GM19438 (cell line): Measurements from ENCODE around the gene SPRR2E.
"Not testable (repeated sequence)": the region's sequence is repeated elsewhere in the genome, so short reads cannot be mapped to it uniquely, and the experiment has no call there.

Experiments
- ATAC-seq: cut with Tn5 transposase; IDR thresholded peaks from one replicate; pipeline ENCODE4 v1.9.1; 2021; ENCODE audit warnings: low read depth; ENCODE audit not compliant: unreplicated experiment

The SPRR2E gene

DNA sequence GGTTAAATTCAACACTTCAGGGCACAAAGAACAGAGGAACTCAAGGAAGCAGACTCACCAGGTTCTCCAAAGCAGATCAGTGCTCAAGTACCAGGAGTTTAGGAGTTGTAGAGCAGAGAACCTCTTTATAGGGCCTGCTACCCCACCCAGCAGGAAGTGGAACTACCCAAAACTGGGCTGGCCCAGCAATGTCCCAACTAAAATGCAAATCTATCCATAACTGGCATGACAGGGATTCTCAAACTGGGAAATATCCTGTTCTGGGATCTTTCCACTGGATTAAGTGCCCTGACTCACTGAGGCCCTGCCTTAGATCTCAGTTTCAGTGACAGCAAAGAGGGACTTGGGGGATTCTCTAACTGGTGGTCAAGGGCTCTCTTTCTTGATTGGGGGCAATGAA, at the start of gene SPRR2E:
SPRR2E (minus strand) TSS at position 101 of the 400 bp plus-strand sequence. CDS start 775 bp downstream, outside the sequence.
- ATAC-seq: no peak

DNA sequence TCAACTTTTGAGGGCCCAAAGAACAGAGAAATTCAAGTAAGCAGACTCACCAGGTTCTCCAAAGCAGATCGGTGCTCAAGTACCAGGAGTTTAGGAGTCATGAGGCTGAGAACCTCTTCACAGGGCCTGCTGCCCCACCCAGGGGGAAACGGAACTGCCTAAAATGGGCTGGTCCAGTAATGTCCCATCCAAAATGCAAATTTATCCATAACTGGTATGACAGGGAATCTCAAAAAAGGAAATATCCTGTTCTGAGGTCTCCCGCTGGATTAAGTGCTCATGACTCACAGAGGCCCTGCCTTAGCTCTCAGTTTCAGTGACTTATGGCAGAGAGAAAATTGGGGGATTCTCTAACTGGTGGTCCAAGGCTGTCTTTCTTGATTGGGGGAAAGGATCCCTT, 47.1 kb upstream of the SPRR2E start:
- ATAC-seq: no peak

DNA sequence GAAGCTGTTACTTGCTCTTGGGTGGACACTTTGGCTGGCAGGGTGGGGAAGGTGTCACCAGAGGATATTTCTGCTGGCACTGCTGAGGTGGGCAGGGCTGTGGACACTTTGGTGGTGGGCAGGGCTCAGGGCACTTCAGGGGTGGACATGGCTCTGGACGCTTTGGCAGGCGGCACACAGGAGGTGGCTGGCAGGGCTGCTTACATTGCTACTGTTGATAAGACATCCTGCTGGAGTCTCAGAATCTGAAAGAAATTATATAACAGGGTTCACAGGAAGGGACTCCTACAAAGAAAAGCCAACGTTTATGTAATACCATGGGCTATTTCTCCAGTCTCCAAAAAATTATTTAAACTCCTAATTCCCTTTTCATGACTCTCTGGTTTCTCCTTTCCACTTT, 46.2 kb upstream of the SPRR2E start:
- ATAC-seq: no peak

DNA sequence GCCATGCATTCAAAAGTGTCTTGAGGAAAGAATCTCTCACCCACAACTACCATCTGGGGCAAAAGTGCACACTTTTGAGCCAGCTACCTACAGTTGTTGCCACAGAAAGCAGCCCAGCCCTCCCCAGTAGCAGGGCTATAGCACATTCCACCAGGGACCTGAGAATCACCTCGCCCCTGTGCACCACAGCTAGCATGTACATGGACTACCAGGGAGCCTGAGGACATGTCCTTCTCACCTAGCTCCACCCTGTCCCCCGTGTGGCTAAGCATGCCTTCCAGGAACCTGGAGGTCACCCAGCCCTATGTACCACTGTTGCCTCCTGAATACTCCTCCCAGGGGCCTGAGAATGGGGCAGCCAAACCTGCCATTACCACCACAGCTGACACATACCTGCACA, 39.4 kb upstream of the SPRR2E start:
- no peak for ATAC-seq

DNA sequence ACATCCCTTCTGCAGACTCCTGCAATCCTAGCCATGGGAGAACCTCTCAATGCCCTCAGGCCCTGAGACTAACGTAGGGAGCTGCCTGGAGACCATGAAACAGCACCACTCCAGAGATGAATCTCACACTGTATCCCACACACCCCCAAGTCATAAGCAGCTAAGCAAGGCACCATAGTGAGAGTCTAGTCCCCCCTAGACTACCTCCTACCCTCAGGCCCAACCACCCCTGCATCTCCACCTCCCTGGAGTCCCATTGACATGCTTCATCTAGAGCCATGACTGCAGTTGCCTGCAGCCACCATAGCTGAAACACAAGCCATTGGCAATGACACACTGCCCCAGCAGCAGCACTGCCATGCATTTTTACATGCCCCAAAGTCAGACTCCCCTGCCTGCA, 38.9 kb upstream of the SPRR2E start:
- ATAC-seq: no peak

DNA sequence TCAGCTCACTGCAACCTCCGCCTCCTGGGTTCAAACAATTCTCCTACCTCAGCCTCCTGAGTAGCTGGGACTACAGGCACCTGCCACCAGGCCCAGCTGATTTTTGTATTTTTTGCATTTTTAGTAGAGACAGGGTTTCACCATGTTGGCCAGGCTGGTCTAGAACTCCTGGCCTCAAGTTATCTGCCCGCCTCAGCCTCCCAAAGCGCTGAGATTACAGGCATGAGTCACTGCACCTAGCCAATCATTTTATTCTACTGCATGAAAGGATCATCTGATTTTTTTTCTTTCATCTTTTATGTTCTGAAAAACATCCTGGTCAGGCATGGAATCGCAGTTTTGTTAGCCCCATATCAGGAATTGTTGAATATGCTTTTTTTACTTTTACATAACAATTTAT, 34.4 kb upstream of the SPRR2E start:
- not testable (repeated sequence) for ATAC-seq

DNA sequence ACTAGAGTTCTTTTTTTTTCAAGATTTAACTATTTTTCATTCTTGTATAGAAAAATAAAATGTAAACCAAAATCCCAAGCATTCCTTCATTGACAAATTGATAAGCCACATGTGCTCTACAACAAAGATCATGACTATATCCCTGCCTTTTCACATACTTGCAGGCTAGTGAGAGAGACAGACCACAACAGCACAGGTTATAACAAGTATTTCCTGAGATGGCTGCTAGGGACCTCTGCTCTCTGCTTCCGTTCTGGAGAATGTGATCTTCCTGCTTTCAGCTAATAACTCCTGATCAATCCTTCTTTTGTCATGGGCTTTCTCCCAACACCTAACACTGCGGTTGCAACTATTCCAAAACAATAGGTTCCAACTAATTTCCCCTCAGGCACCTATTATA, 33.0 kb upstream of the SPRR2E start:
- no peak for ATAC-seq

DNA sequence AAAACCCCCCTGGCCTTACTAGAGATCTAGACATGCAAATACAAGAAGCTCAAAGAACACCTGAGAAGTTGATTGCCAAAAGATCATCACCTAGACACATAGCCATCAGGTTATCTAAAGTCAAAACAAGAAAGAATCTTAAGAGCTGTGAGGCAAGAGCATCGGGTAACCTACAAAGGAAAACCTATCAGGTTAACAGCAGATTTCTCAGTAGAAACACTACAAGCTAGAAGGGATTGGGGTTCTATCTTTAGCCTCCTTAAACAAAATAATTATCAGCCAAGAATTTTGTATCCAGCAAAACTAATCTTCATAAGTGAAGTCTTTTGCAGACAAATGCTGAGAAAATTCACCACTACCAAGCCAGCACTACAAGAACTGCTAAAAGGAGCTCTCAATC, 31.2 kb upstream of the SPRR2E start:
- ATAC-seq: no peak

DNA sequence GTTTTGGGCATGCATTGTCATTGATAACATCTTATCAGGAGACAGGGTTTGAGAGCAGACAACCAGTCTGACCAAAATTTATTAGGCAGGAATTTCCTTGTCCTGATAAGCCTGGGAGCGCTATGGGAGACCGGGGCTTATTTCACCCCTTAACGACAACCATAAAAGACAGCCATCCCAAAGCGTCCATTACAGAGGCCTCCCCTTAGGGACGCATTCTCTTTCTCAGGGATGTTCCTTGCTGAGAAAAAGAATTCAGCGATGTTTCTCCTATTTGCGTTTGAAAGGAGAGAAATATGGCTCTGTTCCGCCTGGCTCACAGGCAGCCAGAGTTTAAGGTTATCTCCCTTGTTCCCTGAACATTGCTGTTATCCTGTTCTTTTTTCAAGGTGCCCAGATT, 29.5 kb upstream of the SPRR2E start:
- not testable (repeated sequence) for ATAC-seq

DNA sequence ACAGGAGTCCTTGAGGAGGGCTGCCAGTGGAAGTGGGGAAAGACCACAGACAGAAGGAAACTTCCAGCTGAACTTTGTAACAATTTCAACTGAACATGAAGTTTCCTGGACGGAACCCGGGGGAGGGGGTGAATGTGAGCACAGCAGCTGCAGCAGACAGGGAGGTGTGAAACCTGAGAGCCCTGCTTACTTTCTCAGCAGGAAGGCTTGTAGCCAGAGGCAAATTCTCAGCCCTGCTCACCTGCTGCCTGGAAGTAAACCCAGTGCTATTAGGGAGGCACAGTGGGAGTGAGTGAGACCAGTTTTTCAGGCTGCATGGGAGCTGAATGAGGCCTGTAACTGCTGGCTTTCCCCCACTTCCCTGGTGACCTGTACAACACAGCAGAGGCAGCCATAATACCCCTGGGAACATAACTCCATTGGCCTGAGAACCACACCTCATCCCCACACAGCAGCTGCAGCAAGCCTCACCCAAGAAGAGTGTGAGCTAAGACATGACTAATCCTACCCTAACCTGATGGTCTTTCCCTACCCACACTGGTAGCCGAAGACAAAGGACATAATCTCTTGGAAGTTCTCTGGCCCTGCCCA, 28.6 kb upstream of the SPRR2E start:
- ATAC-seq: no peak

DNA sequence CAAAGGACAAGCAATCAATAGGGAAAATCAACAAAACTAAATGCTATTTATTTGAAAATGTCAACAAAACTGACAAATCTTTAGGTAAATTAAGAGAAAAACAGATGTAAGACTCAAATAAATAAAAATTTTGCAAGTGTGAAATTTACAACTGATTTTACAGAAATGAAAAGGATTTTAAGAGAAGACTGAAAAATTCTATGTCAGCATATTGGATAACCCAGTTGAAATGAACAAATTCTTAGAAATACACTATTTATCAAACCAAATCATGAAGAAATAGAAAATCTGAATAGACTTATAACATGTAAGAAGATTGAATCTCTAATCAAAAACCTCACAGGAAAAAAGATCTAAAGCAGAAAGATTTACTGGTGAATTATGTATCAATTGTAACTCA, 26.6 kb upstream of the SPRR2E start:
- ATAC-seq: no peak

DNA sequence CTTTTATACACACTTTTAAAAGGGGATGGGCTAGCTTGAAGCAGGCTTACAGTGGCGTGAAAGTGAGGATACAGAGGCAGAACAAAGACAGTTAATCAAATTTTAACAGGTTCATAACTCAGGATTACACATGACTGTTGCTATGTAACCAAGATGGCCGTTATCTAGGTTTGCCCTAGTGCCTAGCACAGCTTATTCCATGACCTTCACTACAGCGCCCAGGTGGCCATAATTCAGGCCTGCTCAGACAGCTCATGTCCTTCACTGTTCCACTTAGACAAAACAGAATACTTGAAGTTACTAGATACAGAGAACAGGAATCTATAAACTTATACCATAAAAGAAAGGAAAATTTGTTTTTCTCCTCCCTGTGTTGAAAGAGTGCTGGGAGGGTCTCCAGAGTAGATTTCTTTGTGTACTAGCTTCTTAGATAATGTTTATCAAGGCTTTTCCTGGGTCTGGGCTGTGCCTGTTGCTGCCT, 25.2 kb upstream of the SPRR2E start:
- no peak for ATAC-seq

DNA sequence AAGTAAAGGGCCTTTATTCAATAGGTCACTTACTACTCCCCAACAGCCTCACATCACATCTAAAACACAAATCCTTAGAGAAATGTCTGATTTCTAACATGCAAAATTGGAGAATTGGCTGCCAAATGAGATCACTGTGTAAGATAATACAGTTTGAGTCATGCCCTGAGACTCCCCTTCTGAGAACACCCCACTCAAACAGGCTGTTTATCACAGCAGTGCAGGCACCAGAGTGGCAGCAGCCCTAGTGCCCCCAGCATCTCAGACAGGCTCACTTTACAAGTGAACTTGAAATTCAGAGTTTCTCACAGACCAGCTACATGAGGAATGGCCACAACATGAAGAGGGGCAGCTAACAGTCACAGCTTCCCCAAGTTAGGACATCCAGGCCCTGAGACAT, 20.9 kb upstream of the SPRR2E start:
- ATAC-seq: not testable (repeated sequence)

DNA sequence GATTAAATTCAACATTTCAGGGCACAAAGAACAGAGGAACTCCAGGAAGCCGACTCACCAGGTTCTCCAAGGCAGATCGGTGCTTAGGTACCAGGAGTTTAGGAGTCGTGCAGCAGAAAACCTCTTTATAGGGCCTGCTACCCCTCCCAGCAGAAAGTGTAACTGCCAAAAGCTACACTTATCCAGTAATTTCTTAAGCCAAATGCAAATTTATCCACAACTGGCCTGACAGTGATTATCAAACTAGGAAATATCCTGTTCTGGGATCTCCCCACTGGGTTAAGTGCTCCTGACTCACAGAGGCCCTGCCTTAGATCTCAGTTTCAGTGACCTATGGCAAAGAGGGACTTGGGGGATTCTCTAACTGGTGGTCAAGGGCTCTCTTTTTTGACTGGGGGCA, 19.1 kb upstream of the SPRR2E start, which contains the start of gene SPRR2F:
SPRR2F (minus strand) TSS at position 101 of the 400 bp plus-strand sequence. CDS start 783 bp downstream, outside the sequence.
- ATAC-seq: no peak

DNA sequence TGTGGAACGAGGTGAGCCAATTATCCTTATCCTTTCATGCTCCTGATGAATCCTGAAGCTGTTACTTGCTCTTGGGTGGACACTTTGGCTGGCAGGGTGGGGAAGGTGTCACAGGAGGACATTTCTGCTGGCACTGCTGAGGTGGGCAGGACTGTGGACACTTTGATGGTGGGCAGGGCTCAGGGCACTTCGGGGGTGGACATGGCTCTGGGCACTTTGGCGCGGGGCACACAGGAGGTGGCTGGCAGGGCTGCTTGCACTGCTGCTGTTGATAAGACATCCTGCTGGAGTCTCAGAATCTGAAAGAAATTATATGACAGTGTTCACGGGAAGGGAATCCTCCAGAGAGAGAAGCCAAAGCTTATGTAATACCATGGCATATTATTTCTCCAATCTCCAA, 18.1 kb upstream of the SPRR2E start:
- not testable (repeated sequence) for ATAC-seq

DNA sequence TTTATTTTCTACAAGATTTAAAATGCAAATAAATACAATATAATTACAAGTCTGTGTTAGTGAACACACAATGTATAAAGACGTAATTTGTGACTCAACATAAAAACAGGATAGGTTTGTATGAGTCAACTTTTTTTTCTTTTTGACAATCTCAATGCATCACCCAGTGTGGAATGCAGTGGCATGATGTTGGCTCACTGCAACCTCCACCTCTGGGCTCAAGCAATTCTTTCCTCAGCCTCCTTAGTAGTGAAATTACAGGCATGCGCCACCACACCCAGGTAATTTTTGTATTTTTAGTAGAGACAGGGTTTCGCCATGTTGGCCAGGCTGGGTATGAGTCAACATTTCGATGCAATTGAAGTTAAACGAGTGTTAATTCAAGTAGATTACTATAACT, 5.9 kb upstream of the SPRR2E start:
- ATAC-seq: no peak

DNA sequence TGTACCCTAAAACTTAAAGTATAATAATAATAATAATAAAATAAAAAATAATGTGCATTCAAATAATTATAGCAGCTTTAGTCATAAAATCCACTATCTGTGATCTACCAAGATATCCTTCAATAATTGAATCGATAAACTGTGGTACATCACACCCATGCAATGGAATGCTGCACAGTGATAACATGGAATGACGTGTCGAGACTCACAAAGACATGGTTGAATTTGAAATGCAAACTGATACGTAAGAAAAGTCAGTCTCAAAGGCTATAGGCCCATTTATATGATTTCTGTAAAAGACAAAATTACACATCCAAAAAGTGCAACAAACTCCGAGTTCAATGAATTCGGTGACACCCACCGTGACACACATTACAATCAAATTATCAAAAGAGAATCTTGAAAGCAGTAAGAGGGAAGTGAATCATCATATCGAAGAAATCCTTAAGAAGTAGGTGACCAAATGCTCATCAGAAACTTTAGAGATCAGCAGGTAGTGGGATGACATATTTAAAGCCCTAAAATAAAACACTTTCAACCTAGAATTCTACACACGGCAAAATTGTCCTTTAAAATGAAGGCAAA, 5.2 kb upstream of the SPRR2E start:
- no peak for ATAC-seq

DNA sequence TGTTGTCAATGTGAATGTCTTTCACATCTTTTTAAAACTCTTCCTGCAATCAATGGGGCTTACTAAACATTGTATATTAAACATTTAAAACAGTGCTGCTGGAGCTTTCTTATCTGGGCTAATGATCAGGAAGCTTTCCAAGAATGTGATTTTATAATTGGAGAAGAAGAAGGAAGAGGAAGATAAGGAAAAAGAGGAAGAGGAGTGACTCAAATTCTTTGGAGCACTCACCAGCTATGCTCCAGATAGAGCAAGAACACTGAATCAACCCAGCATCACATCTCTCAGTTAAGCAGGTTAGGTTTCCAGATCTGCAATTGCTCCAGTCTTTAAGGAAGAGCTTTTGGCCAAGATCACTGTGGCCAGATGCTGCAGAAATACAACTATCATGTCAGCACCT, 1.4 kb upstream of the SPRR2E start:
- no peak for ATAC-seq

DNA sequence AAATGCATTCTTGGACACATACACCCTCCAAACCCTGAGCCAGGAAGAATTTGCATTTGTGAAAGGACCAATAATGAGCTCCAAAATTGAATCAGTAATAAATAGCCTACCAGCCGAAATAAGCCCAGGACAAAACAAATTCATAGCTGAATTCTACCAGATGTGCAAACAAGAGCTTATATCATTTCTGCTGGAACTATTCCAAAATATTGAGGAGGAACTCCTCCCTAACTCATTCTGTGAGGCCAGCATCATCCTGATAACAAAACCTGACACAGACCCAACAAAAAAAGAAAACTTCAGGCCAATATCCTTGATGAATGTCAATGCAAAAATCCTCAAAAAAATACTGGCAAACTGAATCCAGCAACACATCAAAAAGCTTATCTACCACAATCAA, 6.7 kb downstream of the SPRR2E start:
- ATAC-seq: no peak

DNA sequence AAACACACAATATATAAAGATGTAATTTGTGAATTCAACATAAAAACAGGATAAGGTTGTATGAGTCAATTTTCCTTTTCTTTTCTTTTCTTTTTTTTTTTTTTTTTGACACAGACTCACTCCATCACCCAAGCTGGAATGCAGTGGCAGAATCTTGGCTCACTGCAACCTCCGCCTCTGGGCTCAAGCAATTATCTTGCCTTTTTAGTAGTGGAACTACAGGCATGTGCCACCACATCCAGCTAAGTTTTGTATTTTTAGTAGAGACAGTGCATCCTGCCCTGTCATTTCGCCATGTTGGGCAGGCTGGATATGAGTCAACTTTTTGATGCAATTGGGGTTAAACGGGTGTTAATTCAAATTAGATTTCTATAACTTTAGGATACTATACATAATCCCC, 12.6 kb downstream of the SPRR2E start:
- ATAC-seq: no peak

DNA sequence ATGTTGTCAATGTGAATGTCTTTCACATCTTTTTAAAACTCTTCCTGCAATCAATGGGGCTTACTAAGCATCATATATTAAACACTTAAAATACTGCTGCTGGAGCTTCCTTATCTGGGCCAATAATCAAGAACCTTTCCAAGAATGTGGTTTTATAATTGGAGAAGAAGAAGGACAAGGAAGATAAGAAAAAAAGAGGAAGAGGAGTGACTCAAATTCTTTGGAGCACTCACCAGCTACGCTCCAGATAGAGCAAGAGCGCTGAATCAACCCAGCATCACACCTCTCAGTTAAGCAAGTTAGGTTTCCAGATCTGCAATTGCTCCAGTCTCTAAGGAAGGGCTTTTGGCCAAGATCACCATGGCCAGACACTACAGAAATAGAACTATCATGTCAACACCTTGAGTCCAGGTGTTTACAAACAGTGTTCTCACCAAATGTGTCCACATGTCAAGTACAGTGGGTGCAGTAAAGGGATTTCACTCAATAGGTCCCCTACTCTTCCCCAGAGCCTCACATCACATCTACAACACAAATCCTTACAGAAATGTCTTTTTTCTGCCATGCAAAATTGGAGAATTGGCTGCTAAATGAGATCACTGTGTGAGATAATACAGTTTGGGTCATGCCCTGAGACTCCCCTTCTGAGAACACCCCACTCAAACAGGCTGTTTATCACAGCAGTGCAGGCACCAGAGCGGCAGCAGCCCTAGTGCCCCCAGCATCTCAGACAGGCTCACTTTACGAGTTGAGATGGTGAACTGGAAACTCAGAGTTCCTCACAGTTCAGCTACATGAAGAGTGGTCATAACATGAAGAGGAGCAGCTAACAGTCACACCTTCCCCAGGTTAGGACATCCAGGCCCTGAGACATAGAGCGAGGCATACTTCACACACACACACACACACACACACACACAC, 21.3 kb downstream of the SPRR2E start:
- ATAC-seq: no peak
